Pons (tissue), 1 donor: Measurements from ENCODE around the gene PBX2.
"Not testable (repeated sequence)": the region's sequence is repeated elsewhere in the genome, so short reads cannot be mapped to it uniquely, and the experiment has no call there.

Experiments
- DNase-seq: peaks from one replicate; pipeline ENCODE4 v3.0.0-alpha.2; 2016; ENCODE audit warnings: low spot score

The PBX2 gene

GRCh38 chr6:32190054-32190851 is at the start of gene PBX2:
TSS of gene PBX2 (minus strand) at chr6:32190202. CDS start at chr6:32189915, 287 bp downstream.
- peak; percentile 96 for DNase-seq

GRCh38 chr6:32239462-32239861 is 49.5 kb upstream of the PBX2 start:
- no peak for DNase-seq

- no peak for DNase-seq
Observed at GRCh38 chr6:32234934-32235333, 44.9 kb upstream of the PBX2 start.

- DNase-seq = no peak
Observed at GRCh38 chr6:32226434-32226833, 36.4 kb upstream of the PBX2 start.

- DNase-seq = no peak
Observed at GRCh38 chr6:32224696-32225095, 34.7 kb upstream of the PBX2 start.

GRCh38 chr6:32223258-32224235 is 33.5 kb upstream of the PBX2 start, which contains the start of gene NOTCH4:
TSS of gene NOTCH4 (minus strand) at chr6:32224067. CDS start at chr6:32223928, 139 bp downstream.
- no peak for DNase-seq

- DNase-seq = no peak
Observed at GRCh38 chr6:32222333-32223230, 32.6 kb upstream of the PBX2 start.

- no peak for DNase-seq
Observed at GRCh38 chr6:32220021-32220420, 30.0 kb upstream of the PBX2 start.

- DNase-seq = no peak
Observed at GRCh38 chr6:32218167-32218566, 28.2 kb upstream of the PBX2 start.

GRCh38 chr6:32216998-32217397 is 27.0 kb upstream of the PBX2 start:
- no peak for DNase-seq

- DNase-seq = no peak
Observed at GRCh38 chr6:32216285-32216684, 26.3 kb upstream of the PBX2 start.

- no peak for DNase-seq
Observed at GRCh38 chr6:32215617-32216016, 25.6 kb upstream of the PBX2 start.

GRCh38 chr6:32214126-32214525 is 24.1 kb upstream of the PBX2 start:
- DNase-seq = no peak

- DNase-seq = no peak
Observed at GRCh38 chr6:32213649-32214048, 23.6 kb upstream of the PBX2 start.

GRCh38 chr6:32212076-32212760 is 22.2 kb upstream of the PBX2 start:
- no peak for DNase-seq

- not testable (repeated sequence) for DNase-seq
Observed at GRCh38 chr6:32211432-32211831, 21.4 kb upstream of the PBX2 start.

- no peak for DNase-seq
Observed at GRCh38 chr6:32210191-32210601, 20.2 kb upstream of the PBX2 start.

- DNase-seq = no peak
Observed at GRCh38 chr6:32208996-32209395, 19.0 kb upstream of the PBX2 start.

GRCh38 chr6:32204268-32204715 is 14.3 kb upstream of the PBX2 start:
- DNase-seq = no peak

- no peak for DNase-seq
Observed at GRCh38 chr6:32203426-32204267, 13.6 kb upstream of the PBX2 start.
